ENCODE data around the gene UNC93B1. TPM values are rescaled to one million over a fixed set of nuclear protein-coding genes. Genes with fewer than 3 reads are reported as not detected.
A peak's percentile ranks its signal among the peaks of the same experiment; 100 is the strongest.

UNC93B1 gene
- total and polyA plus RNA-seq, 8 donors: 13.0 to 36.5 (median 17.5) TPM

DNA sequence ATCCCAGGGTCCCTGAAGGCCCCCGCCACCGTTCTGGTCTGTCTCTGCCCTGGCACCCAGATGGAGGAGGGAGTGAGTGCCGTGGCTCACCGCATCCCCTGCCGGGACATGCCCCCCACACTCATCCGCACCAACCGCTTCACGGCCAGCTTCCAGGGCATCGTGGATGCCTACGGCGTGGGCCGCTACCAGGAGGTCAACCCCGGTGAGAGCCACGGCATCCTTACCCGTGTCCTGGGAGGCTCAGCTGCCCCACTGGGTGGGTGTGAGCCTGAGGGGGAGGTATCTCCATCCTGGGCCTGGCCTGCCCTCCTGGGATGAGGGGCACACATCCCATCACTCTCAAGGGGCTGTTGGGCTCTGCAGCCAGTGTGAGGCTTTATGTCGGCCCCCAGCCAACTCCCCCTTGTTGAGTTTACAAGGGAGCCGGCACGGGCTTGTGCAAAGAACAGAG, 41.0 kb upstream of the UNC93B1 start:
- peaks cover 0 to 24% (median 21%) of the 10 kb centered on the region in 3 donors for H3K4me1 ChIP-seq
- H3K9me3 ChIP-seq: no peaks in the 10 kb centered on the region
- WGBS, 2 donors: 91 to 95% methylated on average over 18 of the region's 18 CpGs
- peaks cover 8 to 27% (median 9%) of the 10 kb centered on the region in 3 donors for H3K36me3 ChIP-seq
- TF ChIP-seq, protein P1, sequence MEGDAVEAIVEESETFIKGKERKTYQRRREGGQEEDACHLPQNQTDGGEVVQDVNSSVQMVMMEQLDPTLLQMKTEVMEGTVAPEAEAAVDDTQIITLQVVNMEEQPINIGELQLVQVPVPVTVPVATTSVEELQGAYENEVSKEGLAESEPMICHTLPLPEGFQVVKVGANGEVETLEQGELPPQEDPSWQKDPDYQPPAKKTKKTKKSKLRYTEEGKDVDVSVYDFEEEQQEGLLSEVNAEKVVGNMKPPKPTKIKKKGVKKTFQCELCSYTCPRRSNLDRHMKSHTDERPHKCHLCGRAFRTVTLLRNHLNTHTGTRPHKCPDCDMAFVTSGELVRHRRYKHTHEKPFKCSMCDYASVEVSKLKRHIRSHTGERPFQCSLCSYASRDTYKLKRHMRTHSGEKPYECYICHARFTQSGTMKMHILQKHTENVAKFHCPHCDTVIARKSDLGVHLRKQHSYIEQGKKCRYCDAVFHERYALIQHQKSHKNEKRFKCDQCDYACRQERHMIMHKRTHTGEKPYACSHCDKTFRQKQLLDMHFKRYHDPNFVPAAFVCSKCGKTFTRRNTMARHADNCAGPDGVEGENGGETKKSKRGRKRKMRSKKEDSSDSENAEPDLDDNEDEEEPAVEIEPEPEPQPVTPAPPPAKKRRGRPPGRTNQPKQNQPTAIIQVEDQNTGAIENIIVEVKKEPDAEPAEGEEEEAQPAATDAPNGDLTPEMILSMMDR (IDR thresholded peaks at IDR 0.05): no peak
- DNase-seq (peak in 3 of 6 donors; percentile 30 to 77 (median 49)), ATAC-seq (no peak), FAIRE-seq (no peak)
- H3K27ac ChIP-seq: no peak overlapping the region
- intact Hi-C loops (cut with DNase I): loop anchor here in 1 of 3 donors (10.0 kb wide), 1 partner anchor 160 kb away; no protein-coding TSS in a partner anchor
- no peaks in the 10 kb centered on the region for H3K27me3 ChIP-seq
- no peak overlapping the region for H3K4me3 ChIP-seq

DNA sequence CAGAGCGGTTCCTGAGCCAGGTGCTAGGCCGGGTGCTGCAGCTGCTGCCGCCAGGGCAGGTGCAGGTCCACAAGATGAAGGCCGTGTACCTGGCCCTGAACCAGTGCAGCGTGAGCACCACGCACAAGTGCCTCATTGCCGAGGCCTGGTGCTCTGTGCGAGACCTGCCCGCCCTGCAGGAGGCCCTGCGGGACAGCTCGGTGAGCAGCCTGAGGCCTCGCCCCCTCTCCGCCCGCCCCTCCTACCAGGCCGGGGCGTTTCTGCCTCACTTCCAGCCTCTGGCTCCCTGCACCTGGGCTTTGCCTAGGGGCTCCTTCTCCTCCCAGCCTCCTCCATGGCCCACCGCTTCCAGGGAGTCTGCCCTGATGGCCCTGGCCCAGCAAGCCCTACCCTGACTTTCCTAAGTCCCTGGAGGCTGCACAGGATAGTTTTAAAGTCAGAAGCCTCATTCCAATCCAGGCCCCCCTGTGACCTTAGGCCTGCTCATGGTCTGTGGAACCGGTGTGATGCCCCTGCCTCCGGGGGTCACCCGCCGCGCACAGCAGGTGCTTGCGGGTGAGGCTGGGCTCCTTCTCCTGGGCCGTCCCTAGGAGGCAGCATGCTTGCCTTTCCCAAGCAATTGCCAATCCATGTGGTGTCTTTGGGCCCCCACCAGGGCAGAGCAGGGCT, 40.4 kb upstream of the UNC93B1 start:
- no peak overlapping the region for H3K27ac ChIP-seq
- intact Hi-C loops (cut with DNase I): loop anchor here in 1 of 3 donors (10.0 kb wide), 1 partner anchor 161 kb away; no protein-coding TSS in a partner anchor
- TF ChIP-seq, protein P1 (IDR thresholded peaks at IDR 0.05): no peak
- 56 to 61% methylated on average over 19 to 24 of the region's 24 CpGs for WGBS, 2 donors
- H3K4me3 ChIP-seq: no peak overlapping the region
- no peaks in the 10 kb centered on the region for H3K9me3 ChIP-seq
- DNase-seq: peak; percentile 33 to 86 (median 60)
- H3K27me3 ChIP-seq: no peaks in the 10 kb centered on the region
- FAIRE-seq: no peak
- H3K4me1 ChIP-seq: peaks cover 0 to 24% (median 21%) of the 10 kb centered on the region in 3 donors
- peak in 1 of 4 donors; percentile 4 for ATAC-seq
- H3K36me3 ChIP-seq: peaks cover 5 to 21% (median 9%) of the 10 kb centered on the region in 3 donors

DNA sequence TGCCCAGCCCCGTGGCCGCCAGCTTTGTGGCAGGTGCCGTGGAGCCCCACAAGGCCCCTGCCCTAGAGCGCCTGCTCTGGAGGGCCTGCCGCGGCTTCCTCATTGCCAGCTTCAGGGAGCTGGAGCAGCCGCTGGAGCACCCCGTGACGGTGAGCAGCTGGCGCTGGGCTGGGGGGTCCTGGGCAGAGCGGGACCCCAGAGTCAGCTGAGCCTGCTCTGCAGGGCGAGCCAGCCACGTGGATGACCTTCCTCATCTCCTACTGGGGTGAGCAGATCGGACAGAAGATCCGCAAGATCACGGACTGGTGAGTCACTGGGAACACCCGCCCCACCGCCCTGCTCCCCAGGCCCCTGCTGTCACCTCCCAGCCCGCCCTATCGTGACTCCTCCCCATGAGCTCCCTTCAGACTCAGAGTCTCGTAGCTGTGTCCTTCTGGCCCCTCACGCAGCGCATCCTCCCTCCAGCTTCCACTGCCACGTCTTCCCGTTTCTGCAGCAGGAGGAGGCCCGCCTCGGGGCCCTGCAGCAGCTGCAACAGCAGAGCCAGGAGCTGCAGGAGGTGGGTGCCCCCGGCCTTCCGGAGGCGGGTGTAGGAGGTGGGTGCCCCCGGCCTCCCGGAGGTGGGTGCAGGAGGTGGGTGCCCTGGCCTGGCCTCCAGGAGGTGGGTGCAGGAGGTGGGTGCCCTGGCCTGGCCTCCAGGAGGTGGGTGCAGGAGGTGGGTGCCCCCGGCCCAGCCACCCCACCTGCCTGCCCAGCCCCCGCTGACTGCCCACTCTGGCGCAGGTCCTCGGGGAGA, 39.6 kb upstream of the UNC93B1 start:
- peaks cover 0 to 14% (median 9%) of the 10 kb centered on the region in 3 donors for H3K36me3 ChIP-seq
- DNase-seq: peak; percentile 45 to 84 (median 64)

DNA sequence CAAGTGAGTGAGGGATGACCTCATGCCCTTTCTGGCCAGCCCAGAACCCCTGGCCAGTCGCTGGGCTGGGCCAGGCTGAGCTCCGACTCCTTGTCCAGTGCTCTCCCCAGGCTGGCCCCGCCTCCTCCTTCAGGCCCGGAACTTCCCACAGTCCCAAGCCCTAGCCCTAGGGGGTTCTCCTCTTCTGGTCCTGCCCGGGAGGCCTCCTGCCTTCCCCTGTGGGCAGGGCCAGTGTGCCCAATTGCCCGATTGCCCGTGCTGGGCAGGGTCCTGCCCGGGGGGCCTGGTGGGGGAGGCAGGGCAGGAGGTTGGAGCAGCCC, 39.1 kb upstream of the UNC93B1 start:
- H3K36me3 ChIP-seq: peaks cover 0 to 10% (median 9%) of the 10 kb centered on the region in 3 donors
- no peaks in the 10 kb centered on the region for H3K9me3 ChIP-seq
- ATAC-seq (no peak), DNase-seq (peak in 3 of 6 donors; percentile 26 to 50 (median 33)), FAIRE-seq (no peak)
- TF ChIP-seq, protein P1 (IDR thresholded peaks at IDR 0.05): no peak
- intact Hi-C loops (cut with DNase I): loop anchor here in 1 of 3 donors (10.0 kb wide), 1 partner anchor 162 kb away; no protein-coding TSS in a partner anchor
- peak overlapping the region in 2 of 4 donors; percentile 4 to 57 for H3K4me3 ChIP-seq
- H3K27me3 ChIP-seq: no peaks in the 10 kb centered on the region
- WGBS, 2 donors: 32 to 46% methylated on average over 4 to 8 of the region's 8 CpGs
- H3K27ac ChIP-seq: peak overlapping the region; percentile 11 to 36 (median 16)
- peaks cover 7 to 31% (median 27%) of the 10 kb centered on the region in 3 donors for H3K4me1 ChIP-seq

More for the DNA sequence above, 39.6 kb upstream of the UNC93B1 start:
- no peaks in the 10 kb centered on the region for H3K9me3 ChIP-seq
- intact Hi-C loops (cut with DNase I): loop anchor here in 1 of 3 donors (10.0 kb wide), 1 partner anchor 161 kb away; no protein-coding TSS in a partner anchor
- ATAC-seq (no peak), FAIRE-seq (no peak)
- TF ChIP-seq, protein P1 (IDR thresholded peaks at IDR 0.05): no peak
- peaks cover 1 to 26% (median 22%) of the 10 kb centered on the region in 3 donors for H3K4me1 ChIP-seq
- peak overlapping the region in 2 of 4 donors; percentile 4 to 57 for H3K4me3 ChIP-seq
- WGBS, 2 donors: 48 to 50% methylated on average over 32 to 36 of the region's 36 CpGs
- H3K27ac ChIP-seq: peak overlapping the region; percentile 11 to 36 (median 16)
- no peaks in the 10 kb centered on the region for H3K27me3 ChIP-seq
